DMS114 treated with DMSO at 0.1 percent for 48 hours (cell line): Measurements from ENCODE around the gene ADH1A.
"Not testable (repeated sequence)": the region's sequence is repeated elsewhere in the genome, so short reads cannot be mapped to it uniquely, and the experiment has no call there.

Source experiments
- DNase-seq: peaks from one replicate; lab custom pipeline; 2025; ENCODE audit not compliant: unreplicated experiment; lab: John Stamatoyannopoulos, UW

ADH1A gene

DNA sequence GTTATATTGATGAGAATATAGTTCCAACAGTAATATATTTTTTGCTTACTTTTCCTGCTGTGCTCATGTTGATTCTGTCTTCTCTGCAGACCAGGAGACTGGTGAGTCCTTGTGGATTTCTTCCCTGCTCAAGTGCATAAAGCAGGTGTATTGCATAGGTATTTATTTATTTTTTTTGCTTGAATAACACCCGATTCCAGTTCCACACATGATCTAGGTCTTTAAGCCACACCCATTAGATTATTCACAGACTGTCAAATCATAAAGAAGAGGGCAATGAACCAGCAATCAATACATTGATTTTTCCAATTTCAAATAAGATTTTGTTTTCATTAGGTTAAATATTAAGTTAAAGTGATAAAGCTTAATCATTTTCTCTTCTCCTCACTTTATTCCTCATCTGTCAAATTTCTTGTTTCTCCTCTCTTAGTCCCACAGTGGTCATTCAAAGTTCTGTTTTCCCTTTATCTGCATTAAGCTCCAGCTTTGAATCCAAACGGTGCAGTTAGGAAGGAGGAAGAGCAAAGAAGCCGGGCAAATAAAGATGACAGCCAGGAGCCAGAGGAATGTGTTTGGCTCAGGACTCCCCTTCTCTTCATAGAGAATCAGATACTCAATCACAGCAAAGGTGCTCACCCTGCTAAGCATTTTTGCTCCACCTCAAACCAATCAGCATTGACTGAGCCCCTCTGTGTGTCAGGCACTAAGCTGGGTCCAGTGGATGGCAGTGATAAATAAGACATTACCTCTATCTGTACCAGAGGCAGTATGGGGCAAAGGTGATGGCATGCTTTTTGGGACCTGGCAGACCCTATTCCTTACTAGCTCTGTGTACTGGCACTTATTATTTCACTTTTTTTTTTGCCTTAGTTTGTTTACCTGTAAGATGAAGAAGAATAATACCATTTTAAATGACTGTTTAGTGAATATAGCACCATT lies at the start of gene ADH1A:
Gene ADH1A (minus strand): TSS at position 138 of the 939 bp plus-strand sequence. CDS start 71 bp downstream, at position 67.
- DNase-seq = no peak

DNA sequence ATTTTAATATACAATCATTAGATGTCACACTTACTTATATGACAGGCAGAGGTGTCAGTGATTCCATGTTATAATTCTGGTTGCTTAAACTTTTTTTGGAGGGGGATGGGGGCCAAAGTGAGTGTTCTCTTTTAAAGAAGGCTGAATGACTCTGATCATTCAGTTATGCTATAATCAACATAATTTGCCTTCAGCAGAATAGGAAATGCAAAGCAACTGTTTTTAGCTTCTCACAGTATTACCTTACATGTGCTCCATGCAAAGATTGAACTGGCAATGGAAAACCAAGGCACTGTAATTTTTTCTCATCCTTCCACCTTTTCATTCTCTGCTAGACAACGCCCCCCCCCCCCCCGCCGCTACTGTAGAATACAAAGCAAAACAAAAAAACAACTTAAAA lies 48.4 kb upstream of the ADH1A start:
- DNase-seq = no peak

DNA sequence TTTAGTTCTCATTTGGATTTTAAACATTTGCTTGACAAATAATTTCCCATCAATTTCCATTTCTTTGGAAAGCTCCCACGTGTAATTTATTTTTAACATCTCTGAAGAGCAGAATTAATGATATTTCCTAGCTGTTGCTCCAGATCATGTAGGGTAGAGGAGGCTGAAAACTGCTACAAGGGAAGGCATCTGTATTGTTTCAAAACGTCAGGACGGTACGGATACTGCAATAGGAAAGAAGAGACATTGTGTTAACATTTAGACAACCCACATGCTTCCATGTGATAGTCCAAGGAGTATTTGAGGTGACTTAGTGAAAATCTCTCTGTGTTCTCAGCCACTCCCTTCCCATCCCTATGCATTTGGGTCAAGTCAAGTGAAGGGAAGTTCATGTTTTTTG lies 45.8 kb upstream of the ADH1A start:
- DNase-seq = no peak

DNA sequence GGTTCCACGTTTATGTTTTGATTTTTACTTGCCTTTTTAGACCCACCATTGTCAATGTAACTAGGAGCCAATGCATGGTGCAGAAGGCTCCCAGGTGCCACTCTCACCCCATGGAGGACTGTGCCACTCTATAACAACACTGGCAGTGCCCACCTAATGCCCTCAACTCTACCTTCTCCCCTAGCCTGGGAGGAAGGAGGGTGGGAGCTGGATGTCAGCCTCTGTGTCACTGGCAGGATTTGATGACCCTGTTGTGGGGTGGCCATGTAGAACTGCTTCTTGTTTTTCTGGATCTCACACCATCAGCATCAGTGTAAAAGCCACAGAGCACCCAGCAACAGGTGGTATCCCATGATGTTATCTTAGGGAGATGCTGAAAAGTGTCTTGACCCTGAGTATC lies 44.1 kb upstream of the ADH1A start:
- DNase-seq = no peak

DNA sequence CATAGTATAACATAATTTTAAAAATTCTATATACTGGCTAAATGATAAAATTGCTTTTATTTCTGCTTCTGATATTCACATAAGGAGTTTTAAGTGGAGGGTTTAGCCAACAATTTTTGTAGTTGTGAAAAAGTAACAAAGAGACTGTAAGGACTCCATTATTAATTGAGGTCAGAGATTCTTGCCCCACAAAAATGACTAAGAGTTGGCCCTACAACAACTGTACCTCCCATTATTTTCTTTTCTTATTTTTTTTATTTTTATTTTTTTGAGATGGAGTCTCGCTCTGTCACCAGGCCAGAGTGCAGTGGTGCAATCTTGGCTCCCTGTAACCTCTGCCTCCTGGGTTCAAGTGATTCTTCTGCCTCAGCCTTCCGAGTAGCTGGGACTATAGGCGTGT lies 39.9 kb upstream of the ADH1A start:
- DNase-seq = no peak

DNA sequence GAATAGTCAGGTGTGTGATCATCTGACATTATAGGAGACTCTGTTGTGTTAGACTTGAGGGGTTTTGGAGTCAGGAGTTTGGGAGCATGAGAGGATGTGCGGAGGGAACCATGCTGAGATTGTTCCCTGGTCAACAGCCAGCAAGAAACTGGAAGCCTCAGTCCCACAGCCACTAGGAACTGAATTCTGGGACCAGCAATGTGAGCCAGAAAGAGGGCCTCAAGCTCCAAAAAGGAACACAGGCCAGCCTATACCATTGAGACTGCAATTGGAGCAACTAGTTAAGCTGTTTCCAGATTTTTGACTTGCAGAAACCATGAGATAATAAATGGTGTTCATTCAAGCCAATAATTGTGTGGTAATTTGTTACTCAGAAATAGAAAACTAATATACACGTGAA lies 39.1 kb upstream of the ADH1A start:
- no peak for DNase-seq

DNA sequence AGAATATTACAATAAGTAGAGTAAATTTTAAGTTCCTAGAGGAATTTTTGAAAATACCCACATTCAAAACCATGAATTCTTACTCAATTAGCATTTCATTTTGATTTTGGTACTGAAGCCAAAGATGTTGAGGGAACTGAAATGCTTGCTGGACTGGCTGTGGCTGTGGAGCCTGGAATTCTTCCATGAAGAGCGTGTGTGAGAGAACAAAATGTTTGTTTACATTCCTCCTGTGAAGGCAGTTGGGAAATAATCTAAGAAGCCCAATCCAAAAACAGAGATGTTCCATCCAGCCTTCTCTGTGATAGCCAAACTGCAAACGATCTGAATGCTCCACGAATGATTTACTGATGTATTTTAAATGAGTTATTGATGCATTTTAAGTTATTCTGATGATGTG lies 34.2 kb upstream of the ADH1A start:
- DNase-seq = no peak

DNA sequence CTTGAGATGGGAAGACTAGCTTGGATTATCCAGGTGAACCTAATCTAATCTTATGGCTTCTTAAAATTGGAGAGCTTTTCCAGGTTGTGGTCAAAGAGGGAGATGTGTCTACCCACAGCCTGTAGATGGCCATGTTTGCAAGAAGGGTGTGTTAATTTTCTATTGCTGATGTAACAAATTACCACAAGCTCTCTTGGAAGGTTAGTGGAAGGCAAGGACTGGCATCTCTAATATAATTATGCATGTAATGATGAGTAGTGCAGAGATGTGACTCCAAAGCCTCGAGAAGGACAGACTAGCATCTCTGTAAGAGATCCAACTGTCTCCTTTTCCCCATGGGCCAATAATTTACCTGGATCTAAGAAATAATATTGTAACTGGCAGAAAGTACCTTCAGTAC lies 33.6 kb upstream of the ADH1A start:
- DNase-seq = no peak

DNA sequence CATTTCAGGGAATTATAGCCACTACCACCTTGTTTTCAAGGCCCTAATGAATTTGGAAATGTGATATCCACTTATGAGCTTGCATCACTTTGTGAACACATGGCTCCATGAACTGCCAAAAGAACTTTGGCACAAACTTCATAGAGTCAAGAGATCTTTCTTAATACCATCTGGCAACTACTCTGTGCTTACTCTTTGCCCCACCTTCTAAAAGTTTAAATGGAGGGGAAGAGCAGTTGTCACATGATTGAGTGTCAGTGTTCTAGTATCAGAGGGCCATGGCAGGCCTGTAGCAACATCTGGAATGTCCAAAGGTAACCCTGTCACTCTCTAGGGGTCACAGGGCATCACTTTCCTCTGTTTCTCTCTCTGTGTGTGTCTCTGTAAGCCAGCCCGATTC lies 33.0 kb upstream of the ADH1A start:
- DNase-seq = no peak

DNA sequence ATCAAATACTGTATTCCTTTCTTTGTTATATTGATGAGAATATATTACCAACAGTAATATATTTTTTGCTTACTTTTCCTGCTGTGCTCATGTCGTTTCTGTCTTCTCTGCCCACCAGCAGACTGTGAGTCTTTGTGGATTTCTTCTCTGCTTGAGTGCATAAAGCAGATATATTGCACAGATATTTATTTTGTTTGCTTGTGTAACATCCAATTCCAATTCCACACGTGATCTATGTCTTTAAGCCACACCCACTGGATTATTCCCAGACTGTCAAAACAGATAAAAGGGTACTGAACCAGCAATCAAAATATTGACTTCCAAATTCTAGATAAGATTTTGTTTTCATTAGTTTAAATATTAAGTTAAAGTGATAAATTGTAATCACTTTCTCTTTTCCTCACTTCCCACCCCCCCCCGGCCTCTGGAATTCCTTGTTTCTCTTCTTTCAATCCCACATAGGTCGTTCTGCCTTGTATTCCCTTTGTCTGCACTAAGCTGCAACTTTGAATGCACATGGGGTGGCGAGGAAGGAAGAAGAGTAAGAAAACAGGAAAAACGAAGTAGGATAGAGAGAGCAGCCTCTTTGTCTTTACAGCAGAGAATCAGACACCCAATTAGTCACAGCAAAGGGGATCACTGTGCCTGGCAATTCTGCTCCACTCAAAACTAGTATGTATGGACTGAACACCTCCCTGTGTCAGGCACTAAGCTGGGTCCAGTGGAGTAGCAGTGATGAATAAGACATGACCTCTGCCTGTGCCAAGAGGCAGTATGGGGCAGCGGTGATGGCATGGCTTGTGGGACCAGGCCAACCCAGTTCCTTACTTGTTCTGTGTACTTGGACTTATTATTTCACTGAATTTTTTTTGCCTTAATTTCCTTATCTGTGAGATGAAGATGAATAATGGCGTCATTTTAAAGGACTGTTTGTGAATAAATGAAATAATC lies 30.7 kb upstream of the ADH1A start, which contains the start of gene ADH1B:
Gene ADH1B (minus strand): TSS at position 161 of the 951 bp plus-strand sequence. CDS start 70 bp downstream, at position 91.
- DNase-seq = no peak

DNA sequence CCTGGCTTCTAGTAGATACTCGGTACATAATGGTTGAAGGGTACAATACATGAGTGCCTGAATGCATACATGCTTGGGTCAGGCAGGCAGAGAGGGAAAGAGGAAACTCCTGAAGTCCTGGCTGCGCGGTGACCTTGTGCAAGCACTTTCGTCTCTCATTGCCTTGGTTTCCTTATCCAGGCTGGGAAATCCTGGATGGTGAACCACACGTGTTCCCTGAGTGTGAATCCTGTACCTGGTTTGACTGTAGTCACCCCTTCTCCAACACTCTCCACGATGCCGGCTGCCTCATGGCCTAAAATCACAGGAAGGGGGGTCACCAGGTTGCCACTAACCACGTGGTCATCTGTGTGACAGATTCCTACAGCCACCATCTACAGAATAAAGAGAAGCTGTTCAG lies 27.0 kb upstream of the ADH1A start:
- DNase-seq = not testable (repeated sequence)

DNA sequence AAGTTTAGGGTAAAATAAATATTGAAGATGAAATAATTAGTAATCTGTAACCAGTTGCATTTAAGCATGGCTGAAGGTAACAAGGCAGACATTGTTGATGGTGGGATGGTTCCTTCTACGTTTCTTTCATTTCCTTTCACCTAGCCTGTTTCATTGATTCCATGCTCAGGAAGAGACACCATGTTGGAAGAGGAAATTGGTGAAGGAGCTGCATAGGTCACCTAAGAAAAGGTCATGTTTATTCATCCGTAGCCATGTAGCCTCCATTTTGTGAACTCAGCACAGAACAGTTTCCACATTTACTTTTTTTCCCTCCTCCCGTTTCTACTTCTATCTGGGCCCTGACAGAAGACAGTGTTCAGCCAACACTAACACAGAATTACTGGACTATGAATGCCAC lies 26.6 kb upstream of the ADH1A start:
- DNase-seq = no peak

DNA sequence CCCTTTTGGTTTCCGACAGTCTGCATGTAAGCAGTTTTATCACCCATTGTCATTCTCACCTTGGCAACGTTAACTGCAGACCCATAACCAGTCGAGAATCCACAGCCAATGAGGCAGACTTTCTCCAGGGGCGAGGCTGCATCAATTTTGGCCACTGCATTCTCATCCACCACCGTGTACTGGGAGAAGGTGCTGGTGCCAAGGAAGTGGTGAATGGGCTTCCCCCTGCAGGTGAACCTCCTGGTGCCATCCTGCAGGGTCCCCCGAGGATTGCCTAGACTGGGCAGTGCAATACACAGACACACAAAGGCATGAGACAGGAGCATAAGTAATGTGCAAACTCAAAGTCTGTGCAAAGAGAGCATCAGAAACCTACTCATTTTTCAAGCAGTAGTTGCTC lies 25.1 kb upstream of the ADH1A start:
- DNase-seq = no peak

DNA sequence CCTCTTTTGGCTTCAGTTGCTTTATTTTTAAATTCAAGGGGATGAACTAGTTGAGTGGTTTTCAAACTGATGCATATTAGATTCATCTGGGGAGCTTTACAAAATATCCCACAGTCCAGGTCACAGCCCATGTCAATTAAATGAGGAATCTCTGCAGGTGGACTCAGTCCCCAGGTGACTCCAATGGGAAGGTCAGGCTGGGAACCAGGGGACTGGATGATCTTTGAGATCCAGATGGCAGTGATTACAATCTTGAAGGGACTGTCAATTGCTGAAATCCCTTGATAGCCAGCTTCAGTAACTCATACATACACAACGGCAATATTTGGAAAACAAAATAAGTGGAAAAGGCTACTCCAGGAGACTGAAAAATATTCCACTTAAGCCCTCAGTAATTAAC lies 23.4 kb upstream of the ADH1A start:
- no peak for DNase-seq

DNA sequence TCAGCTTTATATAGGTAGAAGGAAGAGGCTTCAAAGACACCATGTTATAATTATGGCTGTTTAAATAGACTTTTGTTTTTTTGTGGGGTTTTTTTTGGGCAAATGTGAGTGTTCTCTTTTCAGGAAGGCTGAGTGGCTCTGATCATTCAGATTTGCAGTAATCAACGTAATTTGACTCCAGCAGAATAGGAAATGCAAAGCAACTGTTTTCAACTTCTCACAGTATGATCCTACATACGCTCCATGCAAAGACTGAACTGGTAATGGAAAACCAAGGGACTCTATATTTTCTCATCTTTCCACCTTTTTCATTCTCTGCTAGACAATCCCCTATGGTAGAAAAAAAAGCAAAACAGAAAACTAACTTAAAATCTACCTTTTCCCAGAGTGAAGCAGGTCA lies 19.6 kb upstream of the ADH1A start:
- no peak for DNase-seq

DNA sequence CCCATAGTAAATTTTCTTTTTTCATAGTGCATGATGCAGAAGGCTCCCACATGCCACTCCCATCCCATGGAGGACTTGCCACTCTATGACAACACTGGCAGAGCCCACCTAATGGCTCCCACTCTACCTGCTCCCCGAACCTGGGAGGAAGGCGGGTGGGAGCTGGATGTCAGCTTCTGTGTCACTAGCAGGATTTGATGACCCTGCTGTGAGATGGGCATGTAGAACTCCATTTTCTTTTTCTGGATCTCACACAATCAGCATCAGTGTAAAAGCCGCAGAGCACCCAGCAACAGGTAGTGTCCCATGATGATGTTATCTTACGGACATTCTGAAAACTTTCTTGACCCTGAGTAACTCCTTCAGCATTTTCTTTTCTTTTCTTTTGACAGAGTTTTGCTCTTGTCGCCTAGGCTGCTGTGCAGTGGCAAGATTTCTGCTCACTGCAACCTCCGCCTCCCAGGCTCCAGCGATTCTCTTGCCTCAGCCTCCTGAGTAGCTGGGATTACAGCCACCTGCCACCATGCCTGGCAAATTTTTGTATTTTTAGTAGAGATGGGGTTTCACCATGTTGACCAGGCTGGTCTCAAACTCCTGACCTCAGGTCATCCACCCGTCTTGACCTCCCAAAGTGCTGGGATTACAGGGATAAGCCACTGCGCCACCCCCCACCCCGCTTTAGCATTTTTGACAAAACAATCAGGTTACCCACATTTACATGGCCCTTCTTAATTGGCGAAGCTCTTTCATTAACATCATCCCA lies 15.0 kb upstream of the ADH1A start:
- no peak for DNase-seq

DNA sequence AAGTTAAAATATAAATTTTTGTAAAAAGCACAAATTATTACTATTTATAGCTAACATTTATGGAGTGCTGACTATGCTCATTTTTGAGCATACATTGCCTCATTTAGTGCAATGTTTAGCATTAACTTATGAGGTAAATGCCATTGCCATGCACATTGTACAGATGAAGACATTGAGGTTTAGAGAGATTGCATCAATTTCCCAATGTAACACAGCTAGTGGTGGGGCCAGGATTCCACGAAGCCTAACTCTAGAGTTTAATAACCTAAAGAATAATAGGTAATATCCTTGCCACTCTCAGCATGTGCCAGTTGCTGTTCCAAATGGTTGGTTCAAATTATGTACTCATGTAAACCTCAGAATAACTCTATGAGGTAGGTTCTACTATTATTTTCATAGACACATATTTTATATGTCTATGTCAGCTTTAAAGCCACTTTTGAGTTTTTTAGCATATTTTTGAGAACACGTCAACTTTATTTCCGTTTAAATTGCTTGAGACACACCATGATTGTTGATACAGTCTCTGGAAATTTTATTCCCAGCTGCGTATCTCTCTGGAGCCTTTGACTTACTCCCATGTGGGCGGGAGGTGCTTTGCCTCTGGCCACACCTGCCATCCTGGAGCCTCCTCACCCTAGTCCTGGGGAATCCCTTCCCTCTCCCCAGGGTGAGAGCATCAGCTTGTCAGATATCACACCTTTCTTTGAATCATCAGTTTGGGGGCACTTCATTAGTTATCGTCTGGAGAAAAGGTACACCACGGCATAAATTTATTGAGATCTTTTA lies 10.8 kb upstream of the ADH1A start:
- DNase-seq = no peak

DNA sequence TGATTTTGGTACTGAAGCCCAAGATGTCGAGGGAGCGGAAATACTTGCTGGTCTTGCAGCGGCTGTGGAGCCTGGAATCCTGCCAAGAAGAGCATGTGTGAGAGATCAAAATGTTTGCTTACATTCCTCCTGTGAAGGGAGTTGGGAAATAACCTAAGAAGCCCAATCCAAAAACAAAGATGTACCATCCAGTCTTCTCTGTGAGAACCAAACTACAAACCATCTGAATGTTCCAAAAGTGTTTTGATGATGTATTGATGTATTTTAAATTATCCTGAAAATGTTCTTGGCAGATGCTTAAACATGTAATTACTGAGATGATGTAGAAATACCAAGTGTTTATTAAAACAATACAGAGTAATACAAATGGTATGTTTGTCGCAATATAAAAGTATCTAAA lies 10.1 kb upstream of the ADH1A start:
- no peak for DNase-seq

DNA sequence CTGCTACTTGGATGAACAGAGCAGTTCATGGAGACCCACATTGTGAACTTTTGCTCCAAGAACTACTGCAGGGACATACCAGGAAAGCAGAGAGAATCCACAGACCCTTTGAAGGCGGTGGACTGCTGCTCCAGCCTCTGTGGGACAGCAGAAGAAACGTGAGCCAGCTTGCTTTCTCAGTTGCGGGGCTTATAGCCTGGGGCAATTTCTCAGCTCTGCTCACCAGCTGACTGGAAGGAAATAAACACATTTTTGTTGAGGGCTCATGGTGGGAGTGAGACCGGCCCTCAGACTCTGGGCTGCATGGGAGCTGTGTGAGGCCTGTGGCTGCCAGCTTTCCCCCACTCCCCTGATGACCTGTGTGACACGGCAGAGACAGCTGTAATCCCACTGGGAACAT lies 2.6 kb upstream of the ADH1A start:
- no peak for DNase-seq

DNA sequence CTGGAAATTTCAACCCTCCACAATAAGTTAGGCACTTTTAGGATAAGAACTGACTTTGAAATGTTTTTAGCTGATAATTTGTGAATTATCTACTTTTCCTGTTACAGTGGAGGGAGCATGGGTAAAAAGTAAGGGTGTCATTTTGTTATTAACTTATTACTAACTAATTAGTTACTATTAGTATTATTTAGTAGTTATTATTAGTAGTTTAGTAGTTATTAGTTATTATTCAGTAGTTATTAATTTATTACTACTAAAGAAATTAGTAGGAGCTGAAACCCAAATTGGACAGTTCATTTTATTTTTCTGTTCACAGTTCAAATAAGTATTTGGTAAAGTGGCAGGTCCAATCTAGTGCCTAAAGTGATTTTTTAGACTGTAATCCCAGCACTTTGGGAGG lies 5.4 kb downstream of the ADH1A start:
- DNase-seq = no peak
